ENCODE data around the gene MS4A14. TPM values are rescaled to one million over a fixed set of nuclear protein-coding genes. Genes with fewer than 3 reads are reported as not detected.
A peak's percentile ranks its signal among the peaks of the same experiment; 100 is the strongest.

MS4A14 gene
- total and polyA plus RNA-seq, 2 of the 8 experiments (the other 6 are each of a cell fraction or from before 2014, with no cell fraction given) = not detected

- Histone ChIP-seq H2AFZ (ENCODE audit: low read length) (no peak overlapping the region), H3K56ac (replicated peaks; ENCODE audit: insufficient read length, low read depth, low read length) (no peak overlapping the region), H3K4me2 (ENCODE audit: insufficient read depth in 1 of 2, low read depth in 2 of 2, low read length in 2 of 2) (peak overlapping the region in 1 of 2 experiments; percentile 52; a peak in 2 of 4 replicates), H4K5ac (ENCODE audit: insufficient read length, low read depth, low read length) (peak overlapping the region; percentile 41), H3K36me3 (ENCODE audit: control insufficient read depth in 2 of 4, insufficient read depth in 4 of 4, low read length in 3 of 4) (no peaks in the 10 kb centered on the region), H2BK120ac (replicated peaks; ENCODE audit: low read depth, low read length) (no peak overlapping the region), H3K27me3 (replicated peaks in 1 of 4; ENCODE audit: control insufficient read depth in 3 of 4, extremely low read depth in 1 of 4, insufficient read depth in 3 of 4, low read length in 3 of 4) (no peaks in the 10 kb centered on the region), H3K4me1 (replicated peaks in 1 of 4; ENCODE audit: control insufficient read depth in 3 of 4, insufficient read depth in 4 of 4, low read length in 3 of 4) (peaks cover 0 to 15% (median 4%) of the 10 kb centered on the region in 4 experiments; a peak in 4 of 7 replicates), H3K23ac (ENCODE audit: insufficient read length) (no peak overlapping the region), H3K79me1 (ENCODE audit: low read depth, low read length) (no peaks in the 10 kb centered on the region), H3K9ac (replicated peaks in 1 of 4; ENCODE audit: extremely low read depth in 1 of 4, low read depth in 3 of 4, low read length in 3 of 4) (no peak overlapping the region), H3K18ac (ENCODE audit: extremely low read depth, low read length) (no peak overlapping the region; the same call in 1 of the 2 replicates), H2AK5ac (ENCODE audit: low read depth, low read length) (no peak overlapping the region), H3K9me3 (ENCODE audit: insufficient read depth in 2 of 2, low read depth in 1 of 2, low read length in 1 of 2) (peaks cover 0 to 4% of the 10 kb centered on the region in 2 experiments; a peak in 2 of 4 replicates), H4K91ac (replicated peaks; ENCODE audit: insufficient read length, low read length) (no peak overlapping the region), H3K4ac (replicated peaks; ENCODE audit: insufficient read length, low read depth, low read length) (no peak overlapping the region), H4K20me1 (replicated peaks in 1 of 2; ENCODE audit: control insufficient read depth in 1 of 2, insufficient read depth in 2 of 2, low read length in 2 of 2) (no peaks in the 10 kb centered on the region), H2BK12ac (ENCODE audit: low read depth, low read length) (no peak overlapping the region), H4K8ac (ENCODE audit: extremely low read depth, insufficient read depth, low read length) (no peak overlapping the region), H3K23me2 (ENCODE audit: low read depth, low read length) (no peaks in the 10 kb centered on the region), H3K79me2 (ENCODE audit: control insufficient read depth in 1 of 2, insufficient read depth in 2 of 2, low read length in 2 of 2) (no peaks in the 10 kb centered on the region), H3K4me3 (ENCODE audit: extremely low read depth in 1 of 4, insufficient read depth in 2 of 4, low read depth in 3 of 4, low read length in 4 of 4) (peak overlapping the region in 1 of 4 experiments; percentile 38; a peak in 1 of 8 replicates), H2BK20ac (ENCODE audit: low read length) (no peak overlapping the region; the same call in 1 of the 2 replicates), H3K27ac (ENCODE audit: low read depth, low read length) (peak overlapping the region; percentile 45; the same call in 1 of the 2 replicates), H3K14ac (ENCODE audit: insufficient read length) (no peak overlapping the region), H2BK5ac (ENCODE audit: low read depth, low read length) (peak overlapping the region; percentile 35; the same call in 1 of the 2 replicates), H2BK15ac (ENCODE audit: low read length) (no peak overlapping the region)
- ChIA-PET CTCF (ENCODE audit: partially characterized antibody) (interaction anchor here (0.6 to 13.3 kb wide), 43 partner anchors 7 to 1868 kb away, joined by 3 to 115 read pairs (median 4); partner anchors contain the start of gene MS4A7), POLR2A (ENCODE audit: partially characterized antibody) (interaction anchor here (1.8 kb wide), 1 partner anchor 9 kb away, joined by 4 read pairs; no protein-coding TSS in a partner anchor)
- FAIRE-seq (peak; percentile 95), DNase-seq (ENCODE audit: low read depth in 1 of 2, low spot score in 2 of 2) (peak in 1 of 2 experiments; percentile 77)
- WGBS, 2 experiments (ENCODE audit: extremely low coverage in 1 of 2, insufficient coverage in 1 of 2, insufficient read length in 1 of 2, insufficient replicate concordance in 2 of 2, low coverage in 1 of 2, low lambda C conversion rate in 2 of 2, missing lambda C conversion rate in 1 of 2) = 34% methylated on average over 7 of the region's 7 CpGs; no CpG with 5 or more reads in 1 of the 2 experiments
- TF ChIP-seq BRCA1 (IDR thresholded peaks at IDR 0.05; ENCODE audit: low read depth, low read length) (no peak), CTCF (IDR thresholded peaks at IDR 0.05; ENCODE audit: control extremely low read depth in 1 of 3, insufficient read depth in 1 of 3, low read depth in 1 of 3, low read length in 3 of 3) (peak in 2 of 3 experiments; percentile 73 to 87; a peak in 3 of 4 replicates), RAD21 (IDR thresholded peaks at IDR 0.05 in 1 of 2, conservative IDR thresholded peaks at IDR 0.05 in 1 of 2; ENCODE audit: low read depth in 2 of 2, low read length in 2 of 2) (peak; percentile 78 to 85)
Measured at GRCh38 chr11:60363542-60364470, 32.5 kb upstream of the MS4A14 start.

Data from H1 (cell line).